Measurements from ENCODE around the gene MADCAM1.

Gene MADCAM1

GRCh38 chr19:460877-461720, 35.2 kb upstream of the MADCAM1 start, which contains the start of gene SHC2:
Gene SHC2 (minus strand): TSS chr19:461033. CDS start chr19:460996, 37 bp downstream.
- H3K4me1 Mint-ChIP-seq, result peaks cover 5% of the 10 kb centered on the region
- no peaks in the 10 kb centered on the region for H3K9me3 Mint-ChIP-seq
- H3K27me3 Mint-ChIP-seq, result peaks cover 14% of the 10 kb centered on the region
- no peak within 1 kb of the TSS for H3K27ac Mint-ChIP-seq
- H3K36me3 Mint-ChIP-seq, result no peaks in the 10 kb centered on the region
- peak within 1 kb of the TSS; percentile 80 for H3K4me3 Mint-ChIP-seq

GRCh38 chr19:461721-462551, 34.4 kb upstream of the MADCAM1 start:
- Mint-ChIP-seq H3K9me3 (no peaks in the 10 kb centered on the region), H3K27me3 (peaks cover 14% of the 10 kb centered on the region), H3K4me3 (peak overlapping the region; percentile 80), H3K4me1 (peaks cover 5% of the 10 kb centered on the region), H3K27ac (no peak overlapping the region), H3K36me3 (no peaks in the 10 kb centered on the region)

- peaks cover 14% of the 10 kb centered on the region for H3K27me3 Mint-ChIP-seq
- no peaks in the 10 kb centered on the region for H3K9me3 Mint-ChIP-seq
- H3K27ac Mint-ChIP-seq, result no peak overlapping the region
- peaks cover 5% of the 10 kb centered on the region for H3K4me1 Mint-ChIP-seq
- H3K36me3 Mint-ChIP-seq, result no peaks in the 10 kb centered on the region
- no peak overlapping the region for H3K4me3 Mint-ChIP-seq
These were observed 32.6 kb upstream of the MADCAM1 start for GRCh38 chr19:463483-464207.

DNA sequence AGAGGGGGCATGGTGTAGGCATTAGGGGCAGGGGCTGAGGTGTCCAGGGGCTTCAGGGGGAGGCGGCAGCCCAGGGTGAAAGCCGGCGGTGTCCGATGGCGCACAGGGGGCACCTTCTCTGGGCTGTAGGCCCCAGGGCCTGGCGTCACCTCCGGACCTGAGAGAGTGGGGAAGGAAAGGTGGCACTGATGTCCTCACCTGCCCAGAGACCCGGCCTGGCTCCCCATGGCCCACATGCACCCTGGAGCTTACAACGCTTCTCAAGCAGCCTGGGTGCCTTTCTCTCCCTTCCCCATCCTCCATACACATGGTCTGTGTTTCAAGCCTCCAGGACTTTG, 32.1 kb upstream of the MADCAM1 start:
- Mint-ChIP-seq H3K36me3 (no peaks in the 10 kb centered on the region), H3K4me1 (peaks cover 5% of the 10 kb centered on the region), H3K27me3 (peaks cover 14% of the 10 kb centered on the region), H3K27ac (no peak overlapping the region), H3K9me3 (no peaks in the 10 kb centered on the region), H3K4me3 (no peak overlapping the region)

GRCh38 chr19:465056-465816, 31.1 kb upstream of the MADCAM1 start:
- H3K4me1 Mint-ChIP-seq, result no peaks in the 10 kb centered on the region
- H3K36me3 Mint-ChIP-seq, result no peaks in the 10 kb centered on the region
- no peaks in the 10 kb centered on the region for H3K9me3 Mint-ChIP-seq
- no peak overlapping the region for H3K27ac Mint-ChIP-seq
- peaks cover 8% of the 10 kb centered on the region for H3K27me3 Mint-ChIP-seq
- H3K4me3 Mint-ChIP-seq, result no peak overlapping the region

- Mint-ChIP-seq H3K4me3 (no peak overlapping the region), H3K9me3 (no peaks in the 10 kb centered on the region), H3K4me1 (no peaks in the 10 kb centered on the region), H3K27me3 (peaks cover 3% of the 10 kb centered on the region), H3K36me3 (no peaks in the 10 kb centered on the region), H3K27ac (no peak overlapping the region)
These were observed 28.7 kb upstream of the MADCAM1 start for GRCh38 chr19:467554-467953.

DNA sequence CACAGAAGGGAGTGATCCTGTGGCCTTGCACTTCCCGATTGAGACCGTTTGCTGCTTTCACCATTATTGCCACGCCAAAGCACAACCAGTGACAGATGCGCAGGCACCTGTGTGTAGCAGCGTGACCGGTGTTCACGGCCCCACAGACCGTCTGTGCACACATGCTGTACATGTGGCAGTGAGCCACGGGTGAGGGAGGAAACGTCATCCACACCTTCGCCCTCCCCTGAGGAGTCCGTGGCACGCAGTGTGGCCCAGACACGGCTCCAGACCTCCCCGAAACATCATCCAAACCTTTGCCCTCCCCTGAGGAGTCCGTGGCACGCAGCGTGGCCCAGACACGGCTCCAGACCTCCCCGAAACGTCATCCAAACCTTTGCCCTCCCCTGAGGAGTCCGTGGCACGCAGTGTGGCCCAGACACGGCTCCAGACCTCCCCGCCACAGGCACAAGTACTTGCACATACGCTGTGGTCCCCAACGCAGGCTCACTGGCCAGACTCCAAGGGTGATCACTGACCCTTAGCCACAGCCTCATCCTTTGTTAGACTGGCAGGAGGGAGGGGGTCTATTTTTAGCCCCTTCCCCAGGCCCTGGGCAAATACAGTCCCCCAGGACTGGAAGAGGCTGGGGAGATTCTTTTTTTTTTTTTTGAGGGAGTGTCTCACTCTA, 27.6 kb upstream of the MADCAM1 start:
- Mint-ChIP-seq H3K4me3 (no peak overlapping the region), H3K27me3 (no peaks in the 10 kb centered on the region), H3K4me1 (no peaks in the 10 kb centered on the region), H3K9me3 (no peaks in the 10 kb centered on the region), H3K27ac (no peak overlapping the region), H3K36me3 (no peaks in the 10 kb centered on the region)

DNA sequence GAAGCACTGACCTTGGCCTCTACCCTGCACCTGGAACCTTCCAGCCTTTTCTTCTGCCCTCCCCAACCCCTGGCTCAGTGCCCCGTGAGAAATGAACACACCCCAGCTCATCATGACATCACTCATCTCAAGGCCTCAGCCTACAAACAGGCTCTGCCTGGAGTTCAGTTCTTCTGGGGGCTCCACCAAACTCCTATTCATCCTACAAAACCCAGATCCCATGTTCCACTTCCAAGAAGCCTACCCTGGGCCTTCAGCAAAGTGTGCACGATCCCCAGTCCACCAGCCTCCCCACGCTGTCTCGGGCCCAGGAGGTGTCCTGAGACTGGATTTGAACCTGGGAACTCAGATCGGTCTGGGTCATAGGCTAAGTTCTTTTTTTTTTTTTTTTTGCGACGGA, 26.5 kb upstream of the MADCAM1 start:
- no peaks in the 10 kb centered on the region for H3K36me3 Mint-ChIP-seq
- H3K4me3 Mint-ChIP-seq, result no peak overlapping the region
- no peaks in the 10 kb centered on the region for H3K9me3 Mint-ChIP-seq
- H3K27ac Mint-ChIP-seq, result no peak overlapping the region
- H3K4me1 Mint-ChIP-seq, result no peaks in the 10 kb centered on the region
- no peaks in the 10 kb centered on the region for H3K27me3 Mint-ChIP-seq

DNA sequence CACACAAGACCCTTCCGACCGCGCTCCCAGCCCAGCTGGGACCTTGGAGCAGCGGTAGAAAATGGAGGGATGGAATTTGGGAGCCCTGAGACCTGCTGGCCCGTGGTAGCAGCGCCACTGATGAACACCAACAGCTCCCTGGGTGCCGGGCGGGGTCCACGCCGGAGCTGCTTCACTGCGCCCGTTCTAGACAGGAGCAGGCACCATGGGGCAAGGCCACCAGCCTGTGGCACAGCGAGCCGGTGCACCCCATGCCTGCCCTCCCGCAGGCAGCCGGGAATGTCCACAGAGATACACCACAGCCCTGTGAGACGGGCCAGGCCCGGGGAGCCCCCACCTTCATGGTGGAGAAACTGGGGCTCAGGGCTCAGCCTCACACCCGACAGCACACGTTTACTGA, 25.6 kb upstream of the MADCAM1 start:
- Mint-ChIP-seq H3K9me3 (no peaks in the 10 kb centered on the region), H3K4me1 (no peaks in the 10 kb centered on the region), H3K36me3 (no peaks in the 10 kb centered on the region), H3K27me3 (peaks cover 1% of the 10 kb centered on the region), H3K27ac (no peak overlapping the region), H3K4me3 (no peak overlapping the region)

GRCh38 chr19:472005-472858, 24.1 kb upstream of the MADCAM1 start:
- Mint-ChIP-seq H3K4me3 (no peak overlapping the region), H3K9me3 (no peaks in the 10 kb centered on the region), H3K27me3 (peaks cover 1% of the 10 kb centered on the region), H3K27ac (no peak overlapping the region), H3K4me1 (no peaks in the 10 kb centered on the region), H3K36me3 (no peaks in the 10 kb centered on the region)

GRCh38 chr19:474126-475078, 21.9 kb upstream of the MADCAM1 start:
- Mint-ChIP-seq H3K27ac (no peak overlapping the region), H3K4me3 (no peak overlapping the region), H3K4me1 (no peaks in the 10 kb centered on the region), H3K9me3 (no peaks in the 10 kb centered on the region), H3K36me3 (no peaks in the 10 kb centered on the region), H3K27me3 (peaks cover 1% of the 10 kb centered on the region)

DNA sequence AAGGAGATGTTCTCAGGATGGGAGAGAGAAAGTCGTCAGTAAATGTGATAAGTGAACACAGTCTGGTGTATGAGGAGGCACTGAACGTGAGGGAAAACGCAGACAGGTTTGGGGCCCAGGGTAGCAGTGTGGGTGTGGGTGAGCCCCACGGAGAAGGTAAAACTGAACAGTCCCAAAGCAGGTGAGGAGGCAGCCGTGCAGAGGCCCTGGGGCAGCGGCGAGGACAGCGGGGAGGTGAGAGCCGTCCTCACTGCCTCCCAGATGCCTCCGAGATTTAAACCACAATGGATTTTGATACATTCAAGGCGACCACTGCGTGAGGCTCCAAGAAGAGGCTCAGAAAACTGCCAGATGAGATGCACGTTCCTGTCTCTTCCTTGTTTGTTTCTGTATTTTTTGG, 20.9 kb upstream of the MADCAM1 start:
- Mint-ChIP-seq H3K36me3 (peaks cover under 1% of the 10 kb centered on the region), H3K4me3 (no peak overlapping the region), H3K9me3 (peaks cover 6% of the 10 kb centered on the region), H3K27me3 (peaks cover 1% of the 10 kb centered on the region), H3K27ac (no peak overlapping the region), H3K4me1 (peaks cover 8% of the 10 kb centered on the region)

DNA sequence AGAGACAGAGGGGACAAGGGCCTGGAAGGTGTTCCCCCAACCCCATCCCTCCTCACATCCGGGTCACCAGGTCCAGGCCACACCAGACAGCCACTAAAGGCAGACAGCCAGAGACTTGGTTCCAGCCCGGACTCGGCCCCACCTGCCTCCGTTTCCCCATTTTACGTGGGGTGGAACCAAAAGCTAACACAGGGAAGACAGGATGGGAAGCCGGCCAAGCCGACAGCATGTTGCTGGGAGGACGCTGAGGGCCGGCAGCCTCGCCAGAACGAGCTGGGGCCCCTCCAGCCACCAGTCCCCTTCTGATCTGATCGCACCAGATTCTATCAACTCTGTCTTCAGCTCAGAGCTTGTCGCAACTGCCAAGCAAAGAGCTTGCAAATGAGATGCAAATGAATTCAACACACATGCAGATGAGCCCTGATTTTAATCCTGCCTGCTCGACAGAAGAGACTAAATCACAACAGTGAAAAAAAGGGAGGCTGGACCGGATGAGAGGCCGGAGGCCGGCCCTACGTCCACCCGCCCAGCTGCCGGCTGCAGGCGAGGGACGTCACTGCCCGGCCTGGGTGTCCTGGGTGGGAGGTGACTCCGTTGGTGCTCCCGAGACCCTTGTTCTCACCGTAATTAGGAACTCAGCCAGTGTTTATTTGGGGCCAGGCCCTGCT, 17.9 kb upstream of the MADCAM1 start:
- H3K36me3 Mint-ChIP-seq, result peaks cover 2% of the 10 kb centered on the region
- H3K4me3 Mint-ChIP-seq, result no peak overlapping the region
- H3K4me1 Mint-ChIP-seq, result peaks cover 9% of the 10 kb centered on the region
- H3K9me3 Mint-ChIP-seq, result peaks cover 11% of the 10 kb centered on the region
- no peak overlapping the region for H3K27ac Mint-ChIP-seq
- peaks cover 1% of the 10 kb centered on the region for H3K27me3 Mint-ChIP-seq

Measured in activated naive CD4-positive, alpha-beta T cell treated with anti-CD3 and anti-CD28 coated beads, Interleukin-2, amount 50 U/mL, for 24 hours (primary cell).